MM.1S (cell line): ENCODE results near the gene UQCC5.

Experiments
- DNase-seq: peaks from one replicate; pipeline ENCODE4 v3.0.0-alpha.2; 2015
- H2AFZ ChIP-seq: fragments of 300-600 bp; sonication (generic); 2 replicates; pipeline ENCODE4 v1.6.0; 2016; ENCODE audit warnings: antibody characterized with exemption, low read length
- H3F3A ChIP-seq: fragments of 300-600 bp; sonication (generic); 2 replicates; pipeline ENCODE4 v1.6.1; 2016; ENCODE audit warnings: mild to moderate bottlenecking, antibody characterized with exemption, low read length, moderate library complexity, mixed read lengths; ENCODE audit not compliant: insufficient read depth
- H3K27ac ChIP-seq: fragments of 300-600 bp; sonication (generic); 2 replicates; pipeline ENCODE4 v1.5.1; 2016; ENCODE audit warnings: mild to moderate bottlenecking, low read length
- H3K27me3 ChIP-seq: fragments of 300-600 bp; sonication (generic); replicated peaks from 2 replicates; pipeline ENCODE4 v1.6.0; 2016; ENCODE audit warnings: low read length; ENCODE audit not compliant: insufficient read depth
- H3K36me3 ChIP-seq: fragments of 300-600 bp; sonication (generic); replicated peaks from 2 replicates; pipeline ENCODE4 v1.6.1; 2016; ENCODE audit warnings: mild to moderate bottlenecking, low read length, mixed read lengths; ENCODE audit not compliant: insufficient read depth
- H3K4me1 ChIP-seq: fragments of 300-600 bp; sonication (generic); 2 replicates; pipeline ENCODE4 v1.6.1; 2016; ENCODE audit warnings: low read length, mixed read lengths
- H3K4me2 ChIP-seq: fragments of 300-600 bp; sonication (generic); 2 replicates; pipeline ENCODE4 v1.6.0; 2016; ENCODE audit warnings: low read depth, low read length
- H3K4me3 ChIP-seq: fragments of 300-600 bp; sonication (generic); 2 replicates; pipeline ENCODE4 v1.5.1; 2016; ENCODE audit warnings: low read length, mixed read lengths
- H3K79me2 ChIP-seq: fragments of 300-600 bp; sonication (generic); 2 replicates; pipeline ENCODE4 v1.6.1; 2016; ENCODE audit warnings: mixed run types, low read length, mixed read lengths
- H3K9ac ChIP-seq: fragments of 300-600 bp; sonication (generic); 2 replicates; pipeline ENCODE4 v1.6.1; 2016; ENCODE audit warnings: low read length, mixed read lengths
- H3K9me2 ChIP-seq: fragments of 300-600 bp; sonication (generic); replicated peaks from 2 replicates; pipeline ENCODE4 v1.6.1; 2016; ENCODE audit warnings: mild to moderate bottlenecking, low read length, mixed read lengths; ENCODE audit not compliant: insufficient read depth
- H3K9me3 ChIP-seq: fragments of 300-600 bp; sonication (generic); replicated peaks from 2 replicates; pipeline ENCODE4 v1.6.1; 2016; ENCODE audit warnings: mild to moderate bottlenecking, low read length, mixed read lengths; ENCODE audit not compliant: insufficient read depth
- H4K20me1 ChIP-seq: fragments of 300-600 bp; sonication (generic); 2 replicates; pipeline ENCODE4 v1.6.1; 2016; ENCODE audit warnings: mild to moderate bottlenecking, low read length, moderate library complexity, mixed read lengths; ENCODE audit not compliant: insufficient read depth
- EZH2 ChIP-seq: fragments of 300-600 bp; sonication (generic); optimal IDR thresholded peaks from 2 replicates; pipeline ENCODE3; 2017; ENCODE audit warnings: low read depth, mild to moderate bottlenecking, antibody characterized with exemption, low read length, mixed read lengths
- EZH2phosphoT487 ChIP-seq: fragments of 300-600 bp; sonication (generic); IDR thresholded peaks from 2 replicates; pipeline ENCODE4 v1.6.1; 2018; ENCODE audit warnings: antibody characterized with exemption, low read length
- TF ChIP-seq, protein P1 (sequence below): fragments of 300-600 bp; sonication (generic); IDR thresholded peaks from 2 replicates; pipeline ENCODE4 v1.5.1; 2016; ENCODE audit warnings: antibody characterized with exemption, low read length, mixed read lengths

UQCC5 gene

DNA sequence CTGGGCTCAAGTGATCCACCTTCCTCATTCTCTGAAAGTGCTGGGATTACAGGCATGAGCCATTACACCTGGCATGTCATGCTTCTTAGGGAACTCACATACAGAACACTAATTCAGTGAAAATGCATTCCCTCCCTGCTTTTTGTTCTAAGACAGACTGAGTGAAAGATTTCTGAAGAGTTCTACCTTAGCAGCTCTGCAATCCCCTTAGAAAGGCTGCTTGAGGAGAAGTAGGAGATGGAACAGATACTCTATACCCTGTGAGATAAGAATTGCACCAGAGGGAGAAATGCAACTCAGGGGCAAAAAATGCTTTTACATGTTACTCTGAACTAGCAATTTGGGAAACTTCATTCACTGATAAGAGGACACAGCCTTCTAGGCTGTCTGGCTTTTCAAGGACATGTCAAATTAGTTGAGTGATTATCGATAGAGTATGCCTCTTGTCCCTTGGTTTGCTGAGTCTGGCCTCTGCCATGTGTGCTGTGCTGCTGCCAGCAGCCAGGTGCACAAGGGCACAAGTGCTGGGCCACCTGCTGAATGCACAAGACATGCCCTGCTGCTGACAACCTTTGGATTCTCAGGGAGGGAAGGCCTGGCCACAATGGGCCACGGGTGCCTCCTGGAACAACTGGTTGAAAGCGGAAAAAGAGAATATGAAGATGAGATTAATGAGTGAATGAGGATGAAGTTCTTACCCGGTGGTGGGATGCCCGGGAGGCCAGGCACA is 17.8 kb downstream of the UQCC5 start:
- DNase-seq: no peak
- TF ChIP-seq, protein P1, sequence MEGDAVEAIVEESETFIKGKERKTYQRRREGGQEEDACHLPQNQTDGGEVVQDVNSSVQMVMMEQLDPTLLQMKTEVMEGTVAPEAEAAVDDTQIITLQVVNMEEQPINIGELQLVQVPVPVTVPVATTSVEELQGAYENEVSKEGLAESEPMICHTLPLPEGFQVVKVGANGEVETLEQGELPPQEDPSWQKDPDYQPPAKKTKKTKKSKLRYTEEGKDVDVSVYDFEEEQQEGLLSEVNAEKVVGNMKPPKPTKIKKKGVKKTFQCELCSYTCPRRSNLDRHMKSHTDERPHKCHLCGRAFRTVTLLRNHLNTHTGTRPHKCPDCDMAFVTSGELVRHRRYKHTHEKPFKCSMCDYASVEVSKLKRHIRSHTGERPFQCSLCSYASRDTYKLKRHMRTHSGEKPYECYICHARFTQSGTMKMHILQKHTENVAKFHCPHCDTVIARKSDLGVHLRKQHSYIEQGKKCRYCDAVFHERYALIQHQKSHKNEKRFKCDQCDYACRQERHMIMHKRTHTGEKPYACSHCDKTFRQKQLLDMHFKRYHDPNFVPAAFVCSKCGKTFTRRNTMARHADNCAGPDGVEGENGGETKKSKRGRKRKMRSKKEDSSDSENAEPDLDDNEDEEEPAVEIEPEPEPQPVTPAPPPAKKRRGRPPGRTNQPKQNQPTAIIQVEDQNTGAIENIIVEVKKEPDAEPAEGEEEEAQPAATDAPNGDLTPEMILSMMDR: no peak
- no peak for TF ChIP-seq EZH2
- TF ChIP-seq EZH2phosphoT487: no peak
- no peak overlapping the region for H3K27ac ChIP-seq

DNA sequence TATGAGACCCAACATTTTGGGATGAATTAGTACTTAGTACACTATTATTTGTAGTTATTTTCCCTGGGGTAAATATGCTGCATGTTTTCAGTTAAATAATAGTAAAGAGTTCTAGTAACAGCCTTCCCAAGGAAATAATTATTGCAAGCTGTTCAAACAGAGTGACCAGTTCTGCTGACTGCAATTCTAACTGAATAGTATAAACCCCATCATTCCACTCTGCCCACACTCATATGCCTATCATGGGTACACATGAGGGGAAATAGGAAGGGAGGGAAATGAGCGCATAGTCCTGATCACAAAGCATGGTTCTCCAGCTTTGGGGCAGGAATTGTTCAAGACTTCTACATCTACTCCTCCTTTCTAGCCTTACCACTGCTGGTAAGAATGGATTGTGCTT is 18.7 kb downstream of the UQCC5 start:
- DNase-seq: no peak
- no peak overlapping the region for H2AFZ ChIP-seq
- H3F3A ChIP-seq: no peaks in the 10 kb centered on the region
- peaks cover 13% of the 10 kb centered on the region; the same call in 1 of the 2 replicates for H3K36me3 ChIP-seq
- no peaks in the 10 kb centered on the region for H4K20me1 ChIP-seq
- no peak overlapping the region for H3K4me3 ChIP-seq
- H3K27ac ChIP-seq: no peak overlapping the region
- no peak overlapping the region for H3K9ac ChIP-seq
- TF ChIP-seq EZH2 (no peak), EZH2phosphoT487 (no peak)
- TF ChIP-seq, protein P1: no peak
- H3K9me3 ChIP-seq: no peaks in the 10 kb centered on the region
- no peak overlapping the region for H3K4me2 ChIP-seq
- H3K9me2 ChIP-seq: no peaks in the 10 kb centered on the region
- no peaks in the 10 kb centered on the region for H3K4me1 ChIP-seq
- 0 out of 2 replicates have a peak, but pooled peaks cover 8% of the 10 kb centered on the region for H3K79me2 ChIP-seq
- H3K27me3 ChIP-seq: no peaks in the 10 kb centered on the region

More for the DNA sequence above, 17.8 kb downstream of the UQCC5 start:
- Histone ChIP-seq H2AFZ (no peak overlapping the region), H3K79me2 (0 out of 2 replicates have a peak, but pooled peaks cover 8% of the 10 kb centered on the region), H3K9ac (no peak overlapping the region), H3F3A (no peaks in the 10 kb centered on the region), H3K9me3 (no peaks in the 10 kb centered on the region), H3K4me1 (no peaks in the 10 kb centered on the region), H3K27me3 (no peaks in the 10 kb centered on the region), H3K4me3 (no peak overlapping the region), H3K4me2 (no peak overlapping the region), H3K9me2 (no peaks in the 10 kb centered on the region), H3K36me3 (peaks cover 9% of the 10 kb centered on the region; the same call in 1 of the 2 replicates), H4K20me1 (no peaks in the 10 kb centered on the region)

DNA sequence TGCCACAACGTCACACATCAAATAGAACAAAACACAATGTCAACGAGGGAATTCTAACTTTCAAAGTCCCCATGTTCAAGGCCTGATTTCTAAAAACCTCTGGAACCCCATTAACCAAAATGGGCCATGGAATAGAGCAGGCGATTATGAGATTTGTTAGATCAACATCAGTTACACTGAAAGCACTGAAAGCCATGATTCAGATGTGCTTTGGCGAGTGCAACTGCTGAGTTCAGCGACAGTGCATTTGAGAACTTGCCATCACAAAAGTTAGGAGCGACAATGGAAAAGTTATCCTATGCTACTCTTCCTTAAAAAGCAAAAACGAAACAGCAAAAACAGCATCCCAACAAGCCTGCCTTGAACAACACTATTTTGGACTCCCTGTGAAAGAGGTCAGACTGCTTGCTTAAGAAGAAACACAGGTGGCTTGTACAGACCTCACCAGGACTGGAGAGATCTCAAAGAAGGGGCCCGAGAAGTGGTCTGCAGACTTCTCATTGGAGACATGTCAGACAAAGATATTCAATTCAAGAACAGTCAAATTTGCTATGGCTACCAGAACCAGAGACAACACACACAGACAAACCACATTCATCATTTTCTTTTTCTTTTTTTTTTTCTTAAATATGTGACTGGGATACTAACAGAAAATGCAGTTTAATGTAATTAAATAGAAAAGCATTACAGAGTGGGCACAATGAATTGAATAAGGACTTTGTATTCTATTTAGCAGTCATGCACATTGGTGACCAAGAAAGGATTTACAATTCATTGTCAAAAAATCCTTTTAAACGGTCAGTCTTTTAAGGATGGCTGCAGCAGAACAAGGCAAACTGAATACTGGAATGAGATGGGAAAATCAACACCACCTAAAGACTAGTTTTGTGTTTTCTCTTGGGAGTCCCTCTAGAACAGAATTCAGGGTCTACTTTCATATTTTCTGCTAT is 20.9 kb downstream of the UQCC5 start:
- Histone ChIP-seq H3K79me2 (0 out of 2 replicates have a peak, but pooled peaks cover 8% of the 10 kb centered on the region), H3K27ac (no peak overlapping the region), H3K27me3 (no peaks in the 10 kb centered on the region), H3K4me3 (no peak overlapping the region), H3K4me2 (no peak overlapping the region), H3F3A (no peaks in the 10 kb centered on the region), H3K9me3 (no peaks in the 10 kb centered on the region), H3K9ac (no peak overlapping the region), H4K20me1 (no peaks in the 10 kb centered on the region), H3K9me2 (no peaks in the 10 kb centered on the region), H2AFZ (no peak overlapping the region), H3K36me3 (peaks cover 13% of the 10 kb centered on the region; the same call in 1 of the 2 replicates), H3K4me1 (no peaks in the 10 kb centered on the region)
- DNase-seq: no peak
- TF ChIP-seq, protein P1: no peak
- TF ChIP-seq EZH2 (no peak), EZH2phosphoT487 (no peak)
